Stimulated activated CD4-positive, alpha-beta T cell treated with anti-CD3 and anti-CD28 coated beads, TNF-alpha, amount 100 ng/mL, for 24 hours (primary cell): ENCODE data around the gene M1AP.

Source experiments
- DNase-seq, 3 experiments: peaks; one replicate each; pipeline ENCODE4 v3.0.0-alpha.2; 2020; ENCODE audit warnings: low read depth in 3 of 3

The M1AP gene

GRCh38 chr2:74524955-74525716 is 123.0 kb downstream of the M1AP start:
- DNase-seq, result no peak

GRCh38 chr2:74524005-74524404 is 124.1 kb downstream of the M1AP start:
- DNase-seq, result no peak

GRCh38 chr2:74522516-74522915 is 125.6 kb downstream of the M1AP start:
- no peak for DNase-seq

- DNase-seq, result no peak
Observed at GRCh38 chr2:74516650-74517049, 131.5 kb downstream of the M1AP start.

- peak in 2 of 3 experiments; percentile 68 to 78 for DNase-seq
Observed at GRCh38 chr2:74515981-74516633, 132.0 kb downstream of the M1AP start.

GRCh38 chr2:74515271-74515980 is 132.7 kb downstream of the M1AP start:
- DNase-seq, result no peak

GRCh38 chr2:74514368-74515270 is 133.5 kb downstream of the M1AP start, which contains the start of gene TLX2:
Gene TLX2 (plus strand): TSS chr2:74514450. CDS start chr2:74514807, 357 bp downstream.
- DNase-seq, result no peak

GRCh38 chr2:74513605-74514367 is 134.3 kb downstream of the M1AP start:
- DNase-seq, result no peak

GRCh38 chr2:74512744-74513604 is 135.2 kb downstream of the M1AP start:
- no peak for DNase-seq

GRCh38 chr2:74511104-74511989 is 136.8 kb downstream of the M1AP start:
- no peak for DNase-seq

- no peak for DNase-seq
Observed at GRCh38 chr2:74510272-74510671, 137.9 kb downstream of the M1AP start.

- no peak for DNase-seq
Observed at GRCh38 chr2:74507926-74508520, 140.1 kb downstream of the M1AP start.
